ENCODE measurements around the gene KLHL29. TPM values are rescaled to one million over a fixed set of nuclear protein-coding genes. Genes with fewer than 3 reads are reported as not detected.

The KLHL29 gene
- total and polyA plus RNA-seq, 2 of the 13 experiments (the other 11 are each of a cell fraction or from before 2014, with no cell fraction given): 0.01 TPM; not detected in 1

- no peaks in the 10 kb centered on the region for H4K20me1 ChIP-seq (ENCODE audit: insufficient read depth, low read length)
- ATAC-seq: no peak
- FAIRE-seq: no peak
- POLR2A ChIA-PET: no interaction called here
- TF ChIP-seq ISX (CRISPR knock-in tag; conservative IDR thresholded peaks at IDR 0.05) (no peak), ZNF30 (CRISPR knock-in tag; IDR thresholded peaks at IDR 0.05) (no peak), GTF3A (CRISPR knock-in tag; conservative IDR thresholded peaks at IDR 0.05) (no peak), ASH2L (IDR thresholded peaks at IDR 0.05; ENCODE audit: insufficient read length, low read depth, low read length) (no peak), MATR3 (CRISPR knock-in tag; IDR thresholded peaks at IDR 0.05) (no peak), RBAK (CRISPR knock-in tag; IDR thresholded peaks at IDR 0.05) (no peak), SMAD9 (CRISPR knock-in tag; IDR thresholded peaks at IDR 0.05) (no peak), JARID2 (CRISPR knock-in tag; IDR thresholded peaks at IDR 0.05; ENCODE audit: insufficient replicate concordance) (no peak), ZBTB42 (CRISPR knock-in tag; IDR thresholded peaks at IDR 0.05) (no peak), DR1 (CRISPR knock-in tag; IDR thresholded peaks at IDR 0.05) (no peak), PTBP1 (IDR thresholded peaks at IDR 0.05; ENCODE audit: low read depth, low read length, poor library complexity, severe bottlenecking) (no peak), SRSF9 (IDR thresholded peaks at IDR 0.05; ENCODE audit: borderline replicate concordance, insufficient read depth, low read depth, low read length, poor library complexity, severe bottlenecking) (no peak), ZFP41 (CRISPR knock-in tag; IDR thresholded peaks at IDR 0.05; ENCODE audit: borderline replicate concordance) (no peak), RORA (CRISPR knock-in tag; IDR thresholded peaks at IDR 0.05) (no peak), ZNF331 (CRISPR knock-in tag; IDR thresholded peaks at IDR 0.05) (no peak), BRF2 (CRISPR knock-in tag; IDR thresholded peaks at IDR 0.05) (no peak), ZNF530 (CRISPR knock-in tag; IDR thresholded peaks at IDR 0.05; ENCODE audit: low read depth) (no peak), RBM39 (IDR thresholded peaks at IDR 0.05; ENCODE audit: low read depth, low read length, poor library complexity, severe bottlenecking) (no peak), ZNF800 (CRISPR knock-in tag; IDR thresholded peaks at IDR 0.05) (no peak)
- TF ChIP-seq, protein P1, sequence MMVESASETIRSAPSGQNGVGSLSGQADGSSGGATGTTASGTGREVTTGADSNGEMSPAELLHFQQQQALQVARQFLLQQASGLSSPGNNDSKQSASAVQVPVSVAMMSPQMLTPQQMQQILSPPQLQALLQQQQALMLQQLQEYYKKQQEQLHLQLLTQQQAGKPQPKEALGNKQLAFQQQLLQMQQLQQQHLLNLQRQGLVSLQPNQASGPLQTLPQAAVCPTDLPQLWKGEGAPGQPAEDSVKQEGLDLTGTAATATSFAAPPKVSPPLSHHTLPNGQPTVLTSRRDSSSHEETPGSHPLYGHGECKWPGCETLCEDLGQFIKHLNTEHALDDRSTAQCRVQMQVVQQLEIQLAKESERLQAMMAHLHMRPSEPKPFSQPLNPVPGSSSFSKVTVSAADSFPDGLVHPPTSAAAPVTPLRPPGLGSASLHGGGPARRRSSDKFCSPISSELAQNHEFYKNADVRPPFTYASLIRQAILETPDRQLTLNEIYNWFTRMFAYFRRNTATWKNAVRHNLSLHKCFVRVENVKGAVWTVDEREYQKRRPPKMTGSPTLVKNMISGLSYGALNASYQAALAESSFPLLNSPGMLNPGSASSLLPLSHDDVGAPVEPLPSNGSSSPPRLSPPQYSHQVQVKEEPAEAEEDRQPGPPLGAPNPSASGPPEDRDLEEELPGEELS (CRISPR knock-in tag; IDR thresholded peaks at IDR 0.05): no peak
- BruUV-seq (replicated peaks): no TSS peak
- H3K27ac ChIP-seq (ENCODE audit: extremely low read length, insufficient read depth, low read length): no peak overlapping the region
- CTCF ChIA-PET (ENCODE audit: low intra/inter-chr PET ratio, low total read pairs): no interaction called here
- in situ Hi-C loops (cut with HindIII; ENCODE audit: extremely low pct_ligation_motif_present, low pct_unique_long_range_greater_than_20kb) (no loop called here), intact Hi-C loops (cut with micrococcal nuclease; ENCODE audit: unreplicated experiment) (no loop called here)
- no peak overlapping the region for H3K9ac ChIP-seq (ENCODE audit: insufficient read depth, low read depth, low read length)
- H3K4me1 ChIP-seq (ENCODE audit: insufficient read depth, low read length): no peaks in the 10 kb centered on the region
- no peak for DNase-seq (ENCODE audit: low spot score)
- H3K36me3 ChIP-seq (replicated peaks in 1 of 2; ENCODE audit: control insufficient read depth in 1 of 2, insufficient read depth in 2 of 2, low read length in 2 of 2): no peaks in the 10 kb centered on the region
- H3K4me2 ChIP-seq (ENCODE audit: low read depth, low read length): no peak overlapping the region
- no peaks in the 10 kb centered on the region for H3K9me3 ChIP-seq (ENCODE audit: low read length)
- 13% methylated on average over 10 of the region's 10 CpGs for WGBS (ENCODE audit: low lambda C conversion rate)
- no peak overlapping the region for H2AFZ ChIP-seq (ENCODE audit: low read length)
- no peak overlapping the region for H3K4me3 ChIP-seq (replicated peaks in 1 of 3; ENCODE audit: insufficient read depth in 1 of 3, low read depth in 2 of 3, low read length in 3 of 3)
- no peaks in the 10 kb centered on the region for H3K79me2 ChIP-seq (ENCODE audit: insufficient read depth, low read length)
- peaks cover 1 to 9% of the 10 kb centered on the region in 2 experiments; a peak in 2 of 5 replicates for H3K27me3 ChIP-seq (ENCODE audit: control insufficient read depth in 1 of 2, insufficient read depth in 2 of 2, low read length in 2 of 2)
Observed at GRCh38 chr2:23453836-23454460, 69.0 kb downstream of the KLHL29 start.

Measured in HepG2 (cell line).